Lower leg skin (tissue), 4 donors: ENCODE data around the gene SCT. TPM values are rescaled to one million over a fixed set of nuclear protein-coding genes. Genes with fewer than 3 reads are reported as not detected.

Experiments
- DNase-seq, 2 donors: peaks; one replicate each; pipeline ENCODE4 v3.0.0-alpha.2; 2019; ENCODE audit warnings: low spot score in 2 of 2
- H3K4me3 ChIP-seq: fragments of 200-600 bp; sonication (generic); 2 replicates; pipeline ENCODE4 v1.5.1; 2017; ENCODE audit warnings: mild to moderate bottlenecking, low read depth; ENCODE audit not compliant: poor library complexity, severe bottlenecking
- POLR2A ChIP-seq, 2 donors: fragments of 450-650 bp; IDR thresholded peaks; one replicate each; pipeline ENCODE4 v1.6.1; 2016 to 2017; ENCODE audit warnings: antibody characterized with exemption in 2 of 2, mild to moderate bottlenecking in 1 of 2, moderate library complexity in 1 of 2
- WGBS, 2 donors: methylation state at CpG; one replicate each; pipeline ENCODE4 v1.1.5; 2018; 5-methylcytosine and 5-hydroxymethylcytosine counted together
- intact Hi-C: fragments of 100-400 bp; cut with DNase I; formaldehyde crosslinking; loops from one replicate; pipeline ENCODE4 v1.15.0; 2023; ENCODE audit warnings: low total_unique reads
- total RNA-seq, 4 donors: library from RNA; depleted of rRNA; stranded (reverse); fragments of >200 nt; gene quantifications; one replicate each; pipeline ENCODE4 v1.1.0, GENCODE V29; 2016
- TF ChIP-seq, protein P1 (sequence below), 3 donors: fragments of 450-650 bp; IDR thresholded peaks; one replicate each; pipeline ENCODE4 v1.5.1; 2016; ENCODE audit warnings: antibody characterized with exemption in 3 of 3, mild to moderate bottlenecking in 3 of 3, moderate library complexity in 2 of 3

SCT gene
- total RNA-seq, 4 donors from 2014 or later: not detected

GRCh38 chr11:662689-663274 is 35.8 kb upstream of the SCT start:
- 51 to 53% methylated on average over 15 of the region's 15 CpGs for WGBS, 2 donors
- H3K4me3 ChIP-seq: no peak overlapping the region
- intact Hi-C loops: no loop called here
- TF ChIP-seq, protein P1, sequence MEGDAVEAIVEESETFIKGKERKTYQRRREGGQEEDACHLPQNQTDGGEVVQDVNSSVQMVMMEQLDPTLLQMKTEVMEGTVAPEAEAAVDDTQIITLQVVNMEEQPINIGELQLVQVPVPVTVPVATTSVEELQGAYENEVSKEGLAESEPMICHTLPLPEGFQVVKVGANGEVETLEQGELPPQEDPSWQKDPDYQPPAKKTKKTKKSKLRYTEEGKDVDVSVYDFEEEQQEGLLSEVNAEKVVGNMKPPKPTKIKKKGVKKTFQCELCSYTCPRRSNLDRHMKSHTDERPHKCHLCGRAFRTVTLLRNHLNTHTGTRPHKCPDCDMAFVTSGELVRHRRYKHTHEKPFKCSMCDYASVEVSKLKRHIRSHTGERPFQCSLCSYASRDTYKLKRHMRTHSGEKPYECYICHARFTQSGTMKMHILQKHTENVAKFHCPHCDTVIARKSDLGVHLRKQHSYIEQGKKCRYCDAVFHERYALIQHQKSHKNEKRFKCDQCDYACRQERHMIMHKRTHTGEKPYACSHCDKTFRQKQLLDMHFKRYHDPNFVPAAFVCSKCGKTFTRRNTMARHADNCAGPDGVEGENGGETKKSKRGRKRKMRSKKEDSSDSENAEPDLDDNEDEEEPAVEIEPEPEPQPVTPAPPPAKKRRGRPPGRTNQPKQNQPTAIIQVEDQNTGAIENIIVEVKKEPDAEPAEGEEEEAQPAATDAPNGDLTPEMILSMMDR (IDR thresholded peaks at IDR 0.05): no peak
- no peak for TF ChIP-seq POLR2A (IDR thresholded peaks at IDR 0.05)
- no peak for DNase-seq

- DNase-seq: no peak
- intact Hi-C loops: no loop called here
- H3K4me3 ChIP-seq: no peak overlapping the region
- TF ChIP-seq POLR2A (IDR thresholded peaks at IDR 0.05): no peak
- TF ChIP-seq, protein P1 (IDR thresholded peaks at IDR 0.05): no peak
- WGBS, 2 donors: 89 to 92% methylated on average over 19 of the region's 19 CpGs
Observed at GRCh38 chr11:660681-661444, 33.9 kb upstream of the SCT start.

DNA sequence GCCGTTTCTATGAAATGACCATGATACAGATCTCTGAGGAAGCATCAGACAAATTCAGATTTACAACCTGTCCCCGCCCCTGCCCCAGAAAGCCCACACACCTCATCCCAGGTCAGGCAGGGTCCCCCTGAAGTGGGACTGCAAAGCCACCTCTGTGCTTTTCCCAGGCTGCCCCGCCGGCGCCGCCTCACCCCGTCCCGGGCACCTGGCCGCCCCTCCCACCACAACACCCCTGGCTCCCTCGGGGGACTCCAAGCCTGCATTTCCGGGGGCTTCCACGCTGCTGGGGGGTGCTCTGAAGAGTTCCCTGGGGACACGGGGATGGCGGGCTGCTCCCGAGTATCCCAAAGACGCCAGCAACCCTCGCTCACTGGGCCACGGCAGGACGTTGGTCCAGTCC is 33.3 kb upstream of the SCT start:
- WGBS, 2 donors: 82 to 86% methylated on average over 17 to 19 of the region's 19 CpGs
- H3K4me3 ChIP-seq: no peak overlapping the region
- intact Hi-C loops: no loop called here
- no peak for DNase-seq
- TF ChIP-seq, protein P1 (IDR thresholded peaks at IDR 0.05): no peak
- TF ChIP-seq POLR2A (IDR thresholded peaks at IDR 0.05): no peak

- no peak overlapping the region for H3K4me3 ChIP-seq
- no peak for DNase-seq
- TF ChIP-seq, protein P1 (IDR thresholded peaks at IDR 0.05): no peak
- TF ChIP-seq POLR2A (IDR thresholded peaks at IDR 0.05): no peak
- intact Hi-C loops: loop anchor here (10.0 kb wide), 1 partner anchor 65 kb away; no protein-coding TSS in a partner anchor
- 82 to 89% methylated on average over 16 of the region's 16 CpGs for WGBS, 2 donors
Observed at GRCh38 chr11:659532-660085, 32.6 kb upstream of the SCT start.

DNA sequence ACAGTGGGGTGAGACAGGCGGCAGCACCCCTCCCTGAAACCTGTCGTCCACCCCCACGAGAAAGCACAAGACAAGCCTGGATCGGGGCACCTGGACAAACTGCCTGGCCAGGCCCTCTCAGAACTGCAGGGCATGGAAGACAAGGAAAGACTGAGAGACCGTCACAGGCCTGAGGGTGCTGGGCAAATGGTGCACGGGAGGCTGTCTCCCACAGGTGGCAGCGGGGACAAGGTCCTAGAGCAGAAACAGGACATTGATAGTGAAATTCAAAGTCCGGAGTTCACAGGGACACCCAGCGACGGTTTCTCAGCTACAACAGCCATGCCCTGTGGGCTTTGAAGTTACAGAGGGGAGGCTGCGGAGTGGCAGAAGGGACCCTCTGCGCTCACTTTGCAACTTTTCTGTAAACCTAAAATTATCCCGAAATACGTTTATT is 30.7 kb upstream of the SCT start:
- no peak for TF ChIP-seq POLR2A (IDR thresholded peaks at IDR 0.05)
- TF ChIP-seq, protein P1 (IDR thresholded peaks at IDR 0.05): no peak
- no peak overlapping the region for H3K4me3 ChIP-seq
- DNase-seq: no peak
- 78 to 81% methylated on average over 14 of the region's 14 CpGs for WGBS, 2 donors
- intact Hi-C loops: loop anchor here (10.0 kb wide), 1 partner anchor 67 kb away; no protein-coding TSS in a partner anchor
